Measurements from ENCODE around the gene KCNC3.
"Not testable (repeated sequence)": the region's sequence is repeated elsewhere in the genome, so short reads cannot be mapped to it uniquely, and the experiment has no call there.

Gene KCNC3

DNA sequence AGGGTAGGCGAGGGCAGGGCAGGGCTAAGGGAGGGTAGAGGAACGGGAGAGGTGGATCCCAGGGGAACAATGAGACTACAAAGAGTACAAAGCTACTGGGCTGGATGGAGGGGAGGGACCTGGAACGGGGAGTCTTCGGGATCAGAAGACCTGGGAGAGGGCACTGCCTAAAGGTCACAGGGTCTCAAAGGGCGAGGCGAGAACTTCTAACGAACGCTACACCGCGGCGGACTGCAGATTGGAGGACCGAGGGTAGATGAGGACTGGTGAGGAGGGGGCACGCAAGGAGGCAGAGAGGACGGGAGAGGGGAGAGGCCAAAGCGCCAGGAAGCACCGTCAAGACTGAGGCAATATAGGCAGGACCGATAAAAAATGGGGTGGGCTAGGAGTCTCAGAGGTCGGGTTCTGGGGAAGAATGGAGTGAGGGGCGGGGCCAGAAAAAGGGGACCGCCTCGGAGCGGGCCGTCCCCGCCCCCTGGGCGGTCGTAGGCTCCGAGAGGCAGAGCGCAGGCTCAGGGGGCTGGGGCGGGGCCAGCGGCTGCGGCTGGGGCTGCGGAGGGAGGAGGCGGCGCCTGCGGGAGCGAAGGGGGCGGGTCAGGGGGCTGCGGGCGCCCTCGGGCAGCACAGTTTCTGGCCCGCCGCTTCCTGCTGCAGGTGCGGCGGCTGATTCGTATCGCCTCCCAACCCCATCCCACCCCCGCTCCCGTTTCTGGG lies 1.3 kb upstream of the KCNC3 start:
- H3K4me3 ChIP-seq (replicated peaks; ENCODE audit: low read depth, low read length), result peak overlapping the region; percentile 67
- peak; percentile 92 for DNase-seq (ENCODE audit: extremely low read depth, insufficient read length)
- peaks cover 7% of the 10 kb centered on the region for H3K36me3 ChIP-seq (ENCODE audit: control insufficient read depth, insufficient read depth, low read length)
- H3K27me3 ChIP-seq (replicated peaks; ENCODE audit: control insufficient read depth, insufficient read depth, low read length), result no peaks in the 10 kb centered on the region; the same call in 1 of the 2 replicates
- no peak for TF ChIP-seq CTCF (IDR thresholded peaks at IDR 0.05; ENCODE audit: insufficient read depth, low read length, poor library complexity, severe bottlenecking)

GRCh38 chr19:50329926-50330294 lies 733 bp upstream of the KCNC3 start:
- H3K27me3 ChIP-seq (replicated peaks; ENCODE audit: control insufficient read depth, insufficient read depth, low read length); DNase-seq (ENCODE audit: extremely low read depth, insufficient read length); H3K36me3 ChIP-seq (ENCODE audit: control insufficient read depth, insufficient read depth, low read length): not testable (repeated sequence)
- H3K4me3 ChIP-seq (replicated peaks; ENCODE audit: low read depth, low read length), result peak overlapping the region; percentile 67

- no peaks in the 10 kb centered on the region for H3K36me3 ChIP-seq (ENCODE audit: control insufficient read depth, insufficient read depth, low read length)
- no peak for DNase-seq (ENCODE audit: extremely low read depth, insufficient read length)
- TF ChIP-seq CTCF (IDR thresholded peaks at IDR 0.05; ENCODE audit: insufficient read depth, low read length, poor library complexity, severe bottlenecking), result no peak
- H3K27me3 ChIP-seq (replicated peaks; ENCODE audit: control insufficient read depth, insufficient read depth, low read length), result no peaks in the 10 kb centered on the region; the same call in 1 of the 2 replicates
- no peak overlapping the region; the same call in 1 of the 2 replicates for H3K4me3 ChIP-seq (replicated peaks; ENCODE audit: low read depth, low read length)
Observed at GRCh38 chr19:50328873-50329145, 368 bp downstream of the KCNC3 start.

GRCh38 chr19:50328224-50328872 lies 829 bp downstream of the KCNC3 start:
- Histone ChIP-seq H3K4me3 (replicated peaks; ENCODE audit: low read depth, low read length) (peak overlapping the region; percentile 51), H3K36me3 (ENCODE audit: control insufficient read depth, insufficient read depth, low read length) (peaks cover 2% of the 10 kb centered on the region; the same call in 1 of the 2 replicates), H3K27me3 (replicated peaks; ENCODE audit: control insufficient read depth, insufficient read depth, low read length) (no peaks in the 10 kb centered on the region; the same call in 1 of the 2 replicates)
- peak; percentile 19 for TF ChIP-seq CTCF (IDR thresholded peaks at IDR 0.05; ENCODE audit: insufficient read depth, low read length, poor library complexity, severe bottlenecking)
- DNase-seq (ENCODE audit: extremely low read depth, insufficient read length), result peak; percentile 75

GRCh38 chr19:50327461-50328223 lies 1.5 kb downstream of the KCNC3 start:
- no peaks in the 10 kb centered on the region; the same call in 1 of the 2 replicates for H3K27me3 ChIP-seq (replicated peaks; ENCODE audit: control insufficient read depth, insufficient read depth, low read length)
- no peak for TF ChIP-seq CTCF (IDR thresholded peaks at IDR 0.05; ENCODE audit: insufficient read depth, low read length, poor library complexity, severe bottlenecking)
- H3K4me3 ChIP-seq (replicated peaks; ENCODE audit: low read depth, low read length), result no peak overlapping the region
- DNase-seq (ENCODE audit: extremely low read depth, insufficient read length), result no peak
- H3K36me3 ChIP-seq (ENCODE audit: control insufficient read depth, insufficient read depth, low read length), result peaks cover 3% of the 10 kb centered on the region

DNA sequence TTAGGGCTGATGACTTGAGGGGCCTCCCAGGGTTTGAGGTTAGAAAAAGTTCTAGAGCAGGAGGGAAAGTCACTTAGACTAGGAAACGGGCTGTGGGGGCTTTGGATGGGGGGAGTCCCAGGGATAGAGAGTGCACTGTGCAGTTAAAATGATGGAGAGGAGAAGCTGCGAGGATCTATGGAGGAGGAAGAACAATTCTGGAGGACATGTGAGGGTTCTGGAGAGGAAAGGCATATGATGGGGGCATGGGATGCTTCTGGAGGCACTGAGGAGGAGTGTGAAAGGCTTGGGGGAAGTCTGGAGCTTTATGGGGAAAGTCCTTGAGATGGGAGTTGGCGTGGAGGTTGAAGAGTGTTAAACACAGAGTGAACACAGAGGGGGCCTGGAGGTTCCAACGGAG lies 2.2 kb downstream of the KCNC3 start:
- no peak for TF ChIP-seq CTCF (IDR thresholded peaks at IDR 0.05; ENCODE audit: insufficient read depth, low read length, poor library complexity, severe bottlenecking)
- DNase-seq (ENCODE audit: extremely low read depth, insufficient read length), result no peak
- Histone ChIP-seq H3K4me3 (replicated peaks; ENCODE audit: low read depth, low read length) (no peak overlapping the region), H3K36me3 (ENCODE audit: control insufficient read depth, insufficient read depth, low read length) (peaks cover 3% of the 10 kb centered on the region), H3K27me3 (replicated peaks; ENCODE audit: control insufficient read depth, insufficient read depth, low read length) (no peaks in the 10 kb centered on the region; the same call in 1 of the 2 replicates)
